Left lung (tissue), 10 donors: ENCODE measurements around the gene SSPN. TPM values are rescaled to one million over a fixed set of nuclear protein-coding genes. Genes with fewer than 3 reads are reported as not detected.

Source experiments
- ATAC-seq: fragments of 200-7000 bp; cut with Tn5 transposase; one replicate; pipeline ENCODE4 v1.9.1; 2020; ENCODE audit warnings: moderate library complexity
- DNase-seq, 4 donors: peaks; one replicate each; pipeline ENCODE4 v3.0.0-alpha.2; 2013 to 2020
- H3K27ac ChIP-seq, 2 donors: fragments of 200-600 bp; sonication (generic) in 1 of 2; one replicate each; pipeline versions ENCODE4 v1.5.0 to v1.8.0; 2020 to 2021
- H3K27me3 ChIP-seq, 2 donors: fragments of 200-600 bp; sonication (generic) in 1 of 2; one replicate each; pipeline versions ENCODE4 v1.5.0 to v1.8.0; 2020 to 2021
- H3K36me3 ChIP-seq, 2 donors: fragments of 200-600 bp; sonication (generic) in 1 of 2; one replicate each; pipeline versions ENCODE4 v1.5.0 to v1.8.0; 2020 to 2021
- H3K4me1 ChIP-seq, 2 donors: fragments of 200-600 bp; one replicate each; pipeline ENCODE4 v1.8.0; 2021
- H3K4me3 ChIP-seq, 2 donors: fragments of 200-600 bp; sonication (generic) in 1 of 2; one replicate each; pipeline versions ENCODE4 v1.5.0 to v1.8.0; 2020 to 2021; ENCODE audit warnings: mild to moderate bottlenecking in 1 of 2
- H3K9me3 ChIP-seq, 2 donors: fragments of 200-600 bp; sonication (generic) in 1 of 2; one replicate each; pipeline versions ENCODE4 v1.5.0 to v1.8.0; 2020 to 2021
- CTCF ChIP-seq, 2 donors: fragments of 200-600 bp; sonication (generic) in 1 of 2; IDR thresholded peaks; one replicate each; pipeline versions ENCODE4 v1.5.0 to v1.8.0; 2021; ENCODE audit warnings: antibody characterized with exemption in 2 of 2
- intact Hi-C, 2 donors: fragments of 100-400 bp; cut with DNase I; formaldehyde crosslinking; loops; one replicate each; pipeline versions ENCODE4 v1.11.2 to v1.14.2; 2022
- polyA plus RNA-seq, 6 donors: library from polyadenylated mRNA; unstranded; fragments of 120-200 nt; gene quantifications; one replicate each; pipeline ENCODE4 v1.2.1, GENCODE V29; 2013; ENCODE audit not compliant: insufficient read length in 6 of 6
- total RNA-seq, 2 donors: library from RNA; stranded (reverse); fragmentation: NEBNext Ultra II Directional; extraction: Animal tissue kit (Norgen Biotek cat#: 25700); gene quantifications; one replicate each; pipeline ENCODE4 v1.2.1, GENCODE V29; 2021
- donor health status: DM: no; HTN: yes; CAD: no.
- donor health status: DM: no; HTN: no; CAD: no.

Gene SSPN
- total and polyA plus RNA-seq, 8 donors: 6.9 to 18.6 (median 14.7) TPM

GRCh38 chr12:26182377-26182776 is 13.0 kb upstream of the SSPN start:
- DNase-seq: no peak
- intact Hi-C loops: no loop called here
- H3K27me3 ChIP-seq: peaks cover 0 to 12% of the 10 kb centered on the region in 2 donors
- no peaks in the 10 kb centered on the region for H3K4me1 ChIP-seq
- TF ChIP-seq CTCF (IDR thresholded peaks at IDR 0.05): no peak
- H3K9me3 ChIP-seq: no peaks in the 10 kb centered on the region
- no peak overlapping the region for H3K4me3 ChIP-seq
- H3K36me3 ChIP-seq: no peaks in the 10 kb centered on the region
- no peak overlapping the region for H3K27ac ChIP-seq
- no peak for ATAC-seq

- no peaks in the 10 kb centered on the region for H3K4me1 ChIP-seq
- peaks cover 0 to 8% of the 10 kb centered on the region in 2 donors for H3K27me3 ChIP-seq
- no peak overlapping the region for H3K27ac ChIP-seq
- H3K9me3 ChIP-seq: no peaks in the 10 kb centered on the region
- no peak overlapping the region for H3K4me3 ChIP-seq
- DNase-seq (no peak), ATAC-seq (no peak)
- no peak for TF ChIP-seq CTCF (IDR thresholded peaks at IDR 0.05)
- H3K36me3 ChIP-seq: no peaks in the 10 kb centered on the region
- intact Hi-C loops: no loop called here
Observed at GRCh38 chr12:26185532-26186320, 9.6 kb upstream of the SSPN start.

- H3K27me3 ChIP-seq: peaks cover 0 to 8% of the 10 kb centered on the region in 2 donors
- ATAC-seq (no peak), DNase-seq (no peak)
Observed at GRCh38 chr12:26187014-26187798, 8.2 kb upstream of the SSPN start.

GRCh38 chr12:26188127-26188526 is 7.2 kb upstream of the SSPN start:
- Histone ChIP-seq H3K27me3 (peaks cover 0 to 3% of the 10 kb centered on the region in 2 donors), H3K4me3 (no peak overlapping the region), H3K27ac (no peak overlapping the region), H3K4me1 (no peaks in the 10 kb centered on the region), H3K9me3 (no peaks in the 10 kb centered on the region), H3K36me3 (no peaks in the 10 kb centered on the region)
- DNase-seq: no peak
- TF ChIP-seq CTCF (IDR thresholded peaks at IDR 0.05): no peak
- intact Hi-C loops: no loop called here
- no peak for ATAC-seq

More at GRCh38 chr12:26187014-26187798, 8.2 kb upstream of the SSPN start:
- no peaks in the 10 kb centered on the region for H3K9me3 ChIP-seq
- no peak overlapping the region for H3K27ac ChIP-seq
- intact Hi-C loops: no loop called here
- no peaks in the 10 kb centered on the region for H3K36me3 ChIP-seq
- H3K4me1 ChIP-seq: no peaks in the 10 kb centered on the region
- TF ChIP-seq CTCF (IDR thresholded peaks at IDR 0.05): no peak
- no peak overlapping the region for H3K4me3 ChIP-seq

GRCh38 chr12:26188641-26189040 is 6.7 kb upstream of the SSPN start:
- no peak for DNase-seq
- ATAC-seq: no peak

More at GRCh38 chr12:26188641-26189040, 6.7 kb upstream of the SSPN start:
- H3K27ac ChIP-seq: no peak overlapping the region
- H3K9me3 ChIP-seq: no peaks in the 10 kb centered on the region
- H3K4me1 ChIP-seq: no peaks in the 10 kb centered on the region
- H3K4me3 ChIP-seq: no peak overlapping the region
- intact Hi-C loops: no loop called here
- H3K36me3 ChIP-seq: no peaks in the 10 kb centered on the region
- peaks cover 0 to under 1% of the 10 kb centered on the region in 2 donors for H3K27me3 ChIP-seq
- no peak for TF ChIP-seq CTCF (IDR thresholded peaks at IDR 0.05)
